Omental fat pad (tissue), 4 donors: ENCODE results near the gene ENTPD3. TPM values are rescaled to one million over a fixed set of nuclear protein-coding genes. Genes with fewer than 3 reads are reported as not detected.
"Not testable (repeated sequence)": the region's sequence is repeated elsewhere in the genome, so short reads cannot be mapped to it uniquely, and the experiment has no call there.

Experiments
- ATAC-seq: fragments of 150-250 bp; one replicate; pipeline ENCODE4 v1.9.1; 2016; ENCODE audit warnings: mild to moderate bottlenecking, moderate library complexity; ENCODE audit not compliant: low FRiP score
- DNase-seq: peaks from one replicate; pipeline ENCODE4 v3.0.0-alpha.2; 2019; ENCODE audit warnings: low spot score
- total RNA-seq, 4 donors: library from RNA; depleted of rRNA; stranded (reverse); fragments of >200 nt; gene quantifications; one replicate each; pipeline ENCODE4 v1.1.0, GENCODE V29; 2016
- TF ChIP-seq, protein P1 (sequence below), 3 donors: fragments of 450-650 bp; IDR thresholded peaks; one replicate each; pipeline ENCODE4 v1.5.1; 2016 to 2017; ENCODE audit warnings: antibody characterized with exemption in 3 of 3, mild to moderate bottlenecking in 3 of 3, moderate library complexity in 2 of 3

The ENTPD3 gene
- total RNA-seq, 4 donors from 2014 or later: 0.84 to 6.0 (median 1.6) TPM

DNA sequence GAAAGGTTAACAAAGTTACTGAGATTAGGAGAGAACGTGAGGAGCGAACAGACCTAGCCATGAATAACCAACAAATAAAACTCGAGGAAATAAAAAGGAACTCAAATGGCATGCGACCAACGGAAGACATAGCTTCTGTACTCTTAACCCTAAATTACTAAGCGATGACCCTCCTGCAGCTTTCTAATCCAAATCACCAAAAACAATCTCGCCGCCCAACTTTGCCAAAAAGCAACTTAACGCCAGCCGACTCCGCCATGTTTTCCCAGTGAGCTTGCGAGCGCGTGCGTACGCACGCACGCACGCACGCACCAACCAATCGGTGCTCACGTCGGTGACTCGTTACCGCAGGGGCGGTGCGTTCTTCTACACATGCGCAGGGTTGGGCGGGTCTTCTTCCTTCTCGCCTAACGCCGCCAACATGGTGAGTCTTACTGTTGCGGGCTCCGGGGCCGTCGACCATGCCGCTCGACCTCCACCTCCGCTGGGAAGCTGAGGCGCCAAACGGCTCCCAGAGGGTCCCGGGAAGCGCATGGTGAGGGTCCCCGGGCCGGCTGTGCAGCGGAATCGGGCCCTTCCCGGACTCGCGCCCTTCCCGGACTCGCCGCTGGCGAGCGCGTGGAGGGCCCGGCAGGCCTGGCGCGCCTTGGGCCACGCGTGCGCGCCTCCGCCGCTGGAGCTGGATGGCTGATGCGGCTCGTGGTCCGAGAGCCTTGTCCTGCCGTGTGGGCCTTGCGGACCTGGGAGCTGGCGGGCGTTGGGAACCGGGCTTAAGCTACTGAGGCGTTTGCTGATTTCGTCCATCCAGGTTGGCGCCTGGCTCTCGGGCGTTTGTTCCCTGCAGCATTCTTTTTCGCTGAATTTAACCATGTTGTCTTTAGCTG lies 70.2 kb downstream of the ENTPD3 start, which contains the start of gene RPL14:
TSS of gene RPL14 (plus strand) at position 400 of the 884 bp plus-strand sequence. CDS start at position 533, 133 bp downstream.
- TF ChIP-seq, protein P1, sequence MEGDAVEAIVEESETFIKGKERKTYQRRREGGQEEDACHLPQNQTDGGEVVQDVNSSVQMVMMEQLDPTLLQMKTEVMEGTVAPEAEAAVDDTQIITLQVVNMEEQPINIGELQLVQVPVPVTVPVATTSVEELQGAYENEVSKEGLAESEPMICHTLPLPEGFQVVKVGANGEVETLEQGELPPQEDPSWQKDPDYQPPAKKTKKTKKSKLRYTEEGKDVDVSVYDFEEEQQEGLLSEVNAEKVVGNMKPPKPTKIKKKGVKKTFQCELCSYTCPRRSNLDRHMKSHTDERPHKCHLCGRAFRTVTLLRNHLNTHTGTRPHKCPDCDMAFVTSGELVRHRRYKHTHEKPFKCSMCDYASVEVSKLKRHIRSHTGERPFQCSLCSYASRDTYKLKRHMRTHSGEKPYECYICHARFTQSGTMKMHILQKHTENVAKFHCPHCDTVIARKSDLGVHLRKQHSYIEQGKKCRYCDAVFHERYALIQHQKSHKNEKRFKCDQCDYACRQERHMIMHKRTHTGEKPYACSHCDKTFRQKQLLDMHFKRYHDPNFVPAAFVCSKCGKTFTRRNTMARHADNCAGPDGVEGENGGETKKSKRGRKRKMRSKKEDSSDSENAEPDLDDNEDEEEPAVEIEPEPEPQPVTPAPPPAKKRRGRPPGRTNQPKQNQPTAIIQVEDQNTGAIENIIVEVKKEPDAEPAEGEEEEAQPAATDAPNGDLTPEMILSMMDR (IDR thresholded peaks at IDR 0.05): no peak
- DNase-seq: peak; percentile 89
- peak; percentile 88 for ATAC-seq

DNA sequence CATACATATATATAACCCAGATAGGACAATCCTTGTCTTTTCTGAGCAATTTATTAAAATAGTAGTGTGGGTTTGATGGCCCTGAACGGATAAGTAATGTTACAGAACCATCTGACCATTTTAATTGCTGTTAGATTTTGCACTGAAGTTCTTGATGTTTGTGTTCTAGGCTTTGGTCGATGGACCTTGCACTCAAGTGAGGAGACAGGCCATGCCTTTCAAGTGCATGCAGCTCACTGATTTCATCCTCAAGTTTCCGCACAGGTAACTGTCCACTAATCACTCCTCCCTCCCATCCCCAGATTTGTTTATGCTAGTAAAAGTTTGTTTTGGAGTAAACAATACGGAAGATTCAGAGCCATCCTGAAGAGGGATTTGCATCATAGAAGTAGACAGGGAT lies 71.5 kb downstream of the ENTPD3 start:
- ATAC-seq: no peak
- TF ChIP-seq, protein P1 (IDR thresholded peaks at IDR 0.05): no peak
- DNase-seq: no peak

DNA sequence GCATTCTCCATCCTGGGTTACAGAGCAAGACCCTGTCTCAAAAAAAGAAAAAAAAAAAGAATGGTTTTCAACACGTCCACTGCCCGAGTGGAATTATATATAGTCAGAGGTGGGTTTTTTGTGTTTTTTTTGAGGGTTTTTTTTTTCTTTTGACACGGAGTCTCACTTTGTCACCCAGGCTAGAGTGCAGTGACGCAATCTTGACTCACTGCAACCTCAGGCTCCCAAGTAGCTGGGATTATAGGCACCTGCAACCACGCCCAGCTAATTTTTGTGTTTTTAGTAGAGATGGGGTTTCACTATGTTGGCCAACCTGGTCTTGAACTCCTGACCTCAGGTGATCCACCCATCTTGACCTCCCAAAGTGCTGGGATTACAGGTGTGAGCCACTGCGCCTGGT lies 73.5 kb downstream of the ENTPD3 start:
- DNase-seq: not testable (repeated sequence)

DNA sequence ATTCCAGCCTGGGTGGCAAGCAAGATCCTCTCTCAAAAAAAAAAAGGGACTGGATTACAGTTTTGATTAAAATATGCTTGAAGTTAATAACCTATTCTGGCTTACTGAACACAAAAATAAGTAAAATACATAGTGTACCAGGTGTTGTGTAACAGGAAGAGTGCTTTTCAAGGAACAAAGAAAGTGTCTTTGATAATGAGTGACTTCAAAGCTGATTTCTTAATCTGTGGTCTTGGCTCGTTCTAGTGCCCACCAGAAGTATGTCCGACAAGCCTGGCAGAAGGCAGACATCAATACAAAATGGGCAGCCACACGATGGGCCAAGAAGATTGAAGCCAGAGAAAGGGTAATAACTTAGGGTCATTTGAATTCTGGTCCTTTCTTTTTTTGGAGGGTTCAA lies 74.2 kb downstream of the ENTPD3 start:
- ATAC-seq: no peak

More for the DNA sequence above, 73.5 kb downstream of the ENTPD3 start:
- ATAC-seq: not testable (repeated sequence)

DNA sequence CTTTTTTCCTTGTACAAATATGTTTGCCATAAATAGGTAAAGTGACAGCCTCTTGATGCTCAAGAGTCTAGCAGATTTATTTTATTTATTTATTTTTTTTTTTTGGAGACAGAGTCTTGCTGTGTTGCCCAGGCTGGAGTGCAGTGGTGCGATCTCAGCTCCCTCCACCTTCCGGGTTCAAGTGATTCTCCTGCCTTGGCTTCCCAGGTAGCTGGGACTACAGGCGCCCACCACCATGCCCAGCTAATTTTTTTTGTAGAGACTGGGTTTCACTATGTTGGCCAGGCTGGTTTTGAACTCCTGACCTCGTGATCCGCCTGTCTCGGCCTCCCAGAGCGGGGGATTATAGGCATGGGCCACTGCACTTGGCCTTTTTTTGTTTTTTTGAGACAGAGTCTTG lies 75.9 kb downstream of the ENTPD3 start:
- not testable (repeated sequence) for ATAC-seq, DNase-seq

More for the DNA sequence above, 74.2 kb downstream of the ENTPD3 start:
- TF ChIP-seq, protein P1 (IDR thresholded peaks at IDR 0.05): no peak
- DNase-seq: no peak

DNA sequence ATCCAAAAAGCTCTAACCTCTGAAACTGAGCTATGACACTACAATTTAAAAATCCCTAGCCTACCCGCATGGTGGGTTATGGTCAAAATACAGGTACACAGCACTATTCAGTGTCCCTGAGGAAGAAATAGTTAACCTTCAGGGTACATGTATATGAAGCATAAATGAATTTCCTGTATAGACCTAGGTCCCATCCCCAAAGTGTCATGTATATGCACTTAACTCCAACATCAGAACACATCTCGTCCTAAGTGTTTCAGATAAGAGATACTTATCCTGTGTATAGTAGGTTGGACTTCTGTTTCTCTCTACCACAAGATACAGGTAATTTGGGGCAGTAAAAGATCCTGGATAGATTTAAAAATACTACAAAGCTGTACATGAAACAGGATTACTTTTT lies 76.6 kb downstream of the ENTPD3 start:
- DNase-seq (no peak), ATAC-seq (no peak)
- TF ChIP-seq, protein P1 (IDR thresholded peaks at IDR 0.05): no peak

DNA sequence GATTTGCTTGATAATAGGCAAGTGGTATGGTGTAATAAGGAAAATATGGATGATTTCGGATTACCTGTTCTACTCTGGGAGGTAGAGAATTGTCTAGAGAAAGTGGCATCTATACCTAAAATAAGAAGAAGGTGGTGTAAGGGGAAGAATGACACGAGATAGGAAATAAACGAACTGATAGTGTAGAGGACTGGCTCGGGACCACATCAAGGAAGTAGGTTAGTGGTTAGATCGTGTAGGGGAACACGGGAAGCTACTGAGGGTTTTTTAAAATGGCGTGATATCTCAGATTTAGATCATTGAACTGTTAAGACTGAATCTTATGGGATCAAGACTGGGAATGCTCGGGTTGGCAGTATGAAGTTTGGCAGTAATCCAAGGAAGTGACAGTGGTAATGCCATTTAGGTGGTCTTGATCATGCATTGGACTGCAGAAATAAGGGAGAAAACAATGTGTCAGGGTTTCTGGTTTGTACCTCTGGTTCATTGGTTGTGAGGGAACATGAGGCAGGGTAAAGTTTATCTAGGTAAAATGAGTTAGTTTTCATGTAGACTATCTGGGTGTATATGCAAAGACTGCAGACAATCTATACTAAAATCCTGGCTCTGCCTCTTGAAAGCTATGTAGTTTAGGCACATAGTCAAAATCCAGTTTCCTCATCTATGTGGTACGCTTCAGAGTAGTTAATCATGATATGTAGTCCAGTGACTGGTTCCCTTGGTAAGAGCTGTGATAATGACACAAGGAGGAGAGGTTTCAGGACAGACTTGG lies 77.5 kb downstream of the ENTPD3 start:
- ATAC-seq: no peak
- TF ChIP-seq, protein P1 (IDR thresholded peaks at IDR 0.05): no peak
- no peak for DNase-seq

DNA sequence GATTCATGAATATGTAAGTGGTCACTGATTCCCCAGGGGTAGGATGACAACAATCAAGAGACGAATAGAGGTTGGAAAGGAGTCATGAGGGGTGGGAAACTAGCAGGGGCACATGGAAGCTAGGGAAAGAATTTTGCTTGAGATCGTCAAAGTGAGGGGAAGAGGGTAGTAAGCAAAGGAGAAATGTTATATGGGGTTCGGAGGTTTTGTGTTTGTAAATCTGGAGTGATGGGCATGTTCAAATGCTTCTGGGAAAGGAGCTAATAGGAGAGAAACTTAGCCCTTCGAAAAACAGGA lies 78.1 kb downstream of the ENTPD3 start:
- ATAC-seq (no peak), DNase-seq (no peak)
- TF ChIP-seq, protein P1 (IDR thresholded peaks at IDR 0.05): no peak
